ENCODE measurements around the gene GOLGA6L9.
"Not testable (repeated sequence)": the region's sequence is repeated elsewhere in the genome, so short reads cannot be mapped to it uniquely, and the experiment has no call there.

GRCh38 chr15:82420966-82421365, 8.7 kb upstream of the GOLGA6L9 start:
- TF ChIP-seq CTCF (IDR thresholded peaks at IDR 0.05; ENCODE audit: low read length); EZH2 (IDR thresholded peaks at IDR 0.05; ENCODE audit: borderline replicate concordance, low read length): not testable (repeated sequence)

Measured in OCI-LY1 (cell line).